Measurements from ENCODE around the gene OR2M2.

The OR2M2 gene, protein sequence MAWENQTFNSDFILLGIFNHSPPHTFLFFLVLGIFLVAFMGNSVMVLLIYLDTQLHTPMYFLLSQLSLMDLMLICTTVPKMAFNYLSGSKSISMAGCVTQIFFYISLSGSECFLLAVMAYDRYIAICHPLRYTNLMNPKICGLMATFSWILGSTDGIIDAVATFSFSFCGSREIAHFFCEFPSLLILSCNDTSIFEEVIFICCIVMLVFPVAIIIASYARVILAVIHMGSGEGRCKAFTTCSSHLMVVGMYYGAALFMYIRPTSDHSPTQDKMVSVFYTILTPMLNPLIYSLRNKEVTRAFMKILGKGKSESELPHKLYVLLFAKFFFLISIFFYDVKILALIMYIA

DNA sequence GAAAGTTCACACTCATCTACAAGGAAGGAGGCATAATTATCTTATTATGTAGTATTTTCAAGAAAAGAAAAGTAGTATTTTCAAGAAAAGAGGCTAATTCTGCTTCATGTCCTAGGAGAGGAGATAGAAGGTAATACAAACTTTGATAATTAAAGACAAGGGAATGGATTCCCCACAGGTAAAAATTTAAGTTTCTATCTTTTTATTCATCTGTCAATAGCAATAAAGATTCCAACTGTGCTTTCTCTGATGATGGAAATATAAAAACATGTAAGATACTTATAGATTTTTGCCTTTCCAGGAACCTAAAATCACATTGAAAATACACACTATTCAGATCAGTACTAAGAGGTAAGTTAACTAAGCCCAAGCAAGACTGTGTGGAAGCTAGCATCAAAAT, at the start of gene OR2M2:
Gene OR2M2, plus strand, starts transcription at position 301 of the 400 bp plus-strand sequence. CDS start 5,165 bp downstream, outside the sequence.
- no peak for DNase-seq (ENCODE audit: low read depth)

GRCh38 chr1:248127653-248128052, 47.0 kb upstream of the OR2M2 start:
- no peak for DNase-seq (ENCODE audit: low read depth)

- no peak for DNase-seq (ENCODE audit: low read depth)
These were observed 37.8 kb upstream of the OR2M2 start for GRCh38 chr1:248136811-248137210.

- no peak for DNase-seq (ENCODE audit: low read depth)
These were observed 33.8 kb upstream of the OR2M2 start for GRCh38 chr1:248140846-248141245.

DNA sequence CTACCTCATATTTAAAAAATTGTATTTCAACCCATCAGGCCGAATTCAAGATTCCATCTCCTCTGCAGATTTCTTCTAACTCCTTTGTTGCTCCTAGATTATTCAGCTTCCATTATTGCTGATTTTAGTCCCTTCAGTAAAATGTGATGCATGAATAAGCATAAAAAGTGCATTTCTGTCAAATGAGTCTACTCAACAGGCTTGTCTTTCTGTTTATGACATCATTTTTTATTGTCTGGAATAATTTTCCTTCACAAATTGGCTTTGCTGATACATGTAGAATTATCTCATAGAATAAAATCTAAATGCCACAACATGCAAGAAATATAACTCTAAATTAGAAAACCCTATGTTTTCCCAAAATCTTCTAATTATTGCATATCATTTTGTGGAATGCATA, 31.3 kb upstream of the OR2M2 start:
- DNase-seq (ENCODE audit: low read depth): no peak

- DNase-seq (ENCODE audit: low read depth): no peak
These were observed 30.0 kb upstream of the OR2M2 start, which contains the start of gene OR2M5 for GRCh38 chr1:248144513-248145198. OR2M5 (plus strand) TSS chr1:248145148; CDS start chr1:248145148, 0 bp downstream.

- DNase-seq (ENCODE audit: low read depth): no peak
These were observed 22.4 kb upstream of the OR2M2 start for GRCh38 chr1:248152056-248152827.

GRCh38 chr1:248155927-248156326, 18.7 kb upstream of the OR2M2 start:
- DNase-seq (ENCODE audit: low read depth): no peak

- no peak for DNase-seq (ENCODE audit: low read depth)
These were observed 15.9 kb upstream of the OR2M2 start for GRCh38 chr1:248158758-248159157.

DNA sequence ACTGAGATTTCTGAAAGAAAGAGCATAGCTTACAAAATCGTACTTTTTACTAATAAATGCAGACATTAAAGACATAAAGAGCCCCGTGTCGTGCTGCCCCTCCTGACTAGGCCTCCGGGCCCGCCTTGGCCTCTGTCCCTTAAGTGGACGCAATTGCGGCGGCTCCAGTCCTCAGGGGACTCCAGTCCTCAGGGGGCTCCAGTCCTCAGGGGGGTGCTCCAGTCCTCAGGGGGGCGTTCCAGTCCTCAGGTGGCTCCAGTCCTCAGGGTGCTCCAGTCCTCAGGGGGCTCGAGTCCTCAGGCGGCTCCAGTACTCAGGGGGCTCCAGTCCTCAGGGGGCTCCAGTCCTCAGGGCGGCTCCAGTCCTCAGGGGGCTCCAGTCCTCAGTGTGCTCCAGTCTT, 10.6 kb upstream of the OR2M2 start:
- DNase-seq (ENCODE audit: low read depth): no peak

- no peak for DNase-seq (ENCODE audit: low read depth)
These were observed 9.4 kb upstream of the OR2M2 start for GRCh38 chr1:248165186-248165585.

DNA sequence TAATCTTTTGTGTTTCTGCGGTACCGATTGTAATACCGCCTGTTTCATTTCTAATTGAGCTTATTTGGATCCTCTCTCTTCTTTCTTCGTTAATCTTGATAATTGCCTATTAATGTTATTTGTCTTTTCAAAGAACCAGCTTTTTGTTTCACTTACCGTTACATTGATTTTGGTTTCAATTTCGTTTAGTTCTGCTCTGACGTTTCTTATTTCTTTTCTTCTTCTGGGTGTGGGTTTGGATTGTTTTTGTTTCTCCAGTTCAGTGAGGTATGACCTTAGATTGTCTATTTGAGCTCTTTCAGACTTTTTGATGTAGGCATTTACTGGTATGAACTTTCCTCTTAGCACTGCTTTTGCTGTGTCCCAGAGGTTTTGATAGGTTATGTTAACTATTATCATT, 9.4 kb downstream of the OR2M2 start:
- DNase-seq (ENCODE audit: low read depth): no peak

DNA sequence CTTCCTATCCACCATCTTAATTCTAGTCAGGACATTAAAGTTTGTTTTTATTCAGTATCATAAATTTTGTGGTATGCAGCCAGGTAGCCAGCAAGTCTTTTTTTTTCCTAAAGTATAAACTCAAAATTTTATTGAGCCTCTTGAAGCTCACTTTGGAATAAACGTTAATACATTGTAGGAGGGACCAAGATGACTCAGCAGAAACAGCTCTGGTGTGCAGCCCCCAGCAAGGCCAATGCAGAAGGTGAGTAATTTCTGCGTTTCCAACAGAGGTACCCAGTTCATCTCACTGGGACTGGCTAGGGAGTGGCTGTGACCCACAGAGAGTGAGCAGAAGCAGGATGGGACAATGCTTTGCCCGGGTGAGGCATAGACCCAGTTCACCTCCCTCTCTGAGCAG, 12.7 kb downstream of the OR2M2 start:
- DNase-seq (ENCODE audit: low read depth): no peak

- no peak for DNase-seq (ENCODE audit: low read depth)
These were observed 14.4 kb downstream of the OR2M2 start for GRCh38 chr1:248189026-248189425.

DNA sequence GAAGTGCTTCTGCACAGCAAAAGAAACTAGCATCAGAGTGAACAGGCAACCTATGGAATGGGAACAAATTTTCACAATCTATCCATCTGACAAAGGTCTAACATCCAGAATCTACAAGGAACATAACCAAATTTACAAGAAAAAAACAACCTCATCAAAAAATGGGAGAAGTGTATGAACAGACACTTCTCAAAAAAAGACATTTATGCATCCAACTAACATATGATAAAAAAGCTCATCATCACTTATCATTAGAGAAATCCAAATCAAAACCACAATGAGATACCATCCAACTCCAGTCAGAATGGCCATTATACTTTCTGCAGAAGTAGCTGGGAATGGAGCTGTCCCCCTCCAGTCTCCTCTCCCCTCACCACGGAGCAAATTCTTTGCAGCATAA, 19.5 kb downstream of the OR2M2 start:
- no peak for DNase-seq (ENCODE audit: low read depth)

GRCh38 chr1:248196965-248197364, 22.3 kb downstream of the OR2M2 start, which contains the start of gene OR2M3:
OR2M3 (plus strand) TSS chr1:248197265; CDS start chr1:248203068, 5,803 bp downstream.
- DNase-seq (ENCODE audit: low read depth): no peak

DNA sequence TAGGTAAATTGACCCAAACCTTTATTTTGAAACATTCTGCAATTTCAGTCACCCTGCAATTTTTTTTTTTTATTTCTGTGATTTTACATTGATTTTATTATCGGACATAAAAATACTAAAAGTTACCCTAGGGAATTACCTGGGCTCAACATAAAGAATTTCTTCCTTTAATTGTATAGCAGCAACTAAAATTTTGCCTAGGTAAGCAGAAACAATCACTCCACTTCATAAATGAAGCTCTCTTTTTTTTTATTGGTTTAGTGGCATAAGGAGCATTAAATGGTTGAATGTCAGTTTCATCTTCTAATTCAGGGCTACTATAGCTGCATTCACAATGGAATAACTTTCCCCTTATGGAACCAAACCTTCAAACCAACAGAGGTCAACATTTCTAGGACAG, 41.3 kb downstream of the OR2M2 start:
- DNase-seq (ENCODE audit: low read depth): no peak

DNA sequence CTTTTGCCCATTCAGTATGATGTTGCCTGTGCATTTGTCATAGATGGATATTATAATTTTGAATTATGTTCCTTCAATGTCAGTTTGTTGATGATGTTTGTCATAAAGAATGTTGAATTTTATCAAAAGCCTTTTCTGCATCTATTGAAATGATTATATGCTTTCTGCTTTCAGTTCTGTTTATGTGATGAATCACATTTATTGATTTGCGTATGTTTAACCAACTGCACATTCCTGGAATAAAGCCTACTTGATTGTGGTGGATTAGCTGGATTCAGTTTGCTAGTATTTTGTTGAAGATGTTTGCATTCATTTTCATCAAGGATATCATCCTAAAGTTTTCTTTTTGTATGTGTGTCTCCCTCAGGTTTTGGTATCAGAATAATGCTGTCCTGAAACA, 50.9 kb downstream of the OR2M2 start:
- no peak for DNase-seq (ENCODE audit: low read depth)

- no peak for DNase-seq (ENCODE audit: low read depth)
These were observed 54.8 kb downstream of the OR2M2 start for GRCh38 chr1:248229360-248229908.

All from stimulated activated CD8-positive, alpha-beta memory T cell treated with anti-CD3 and anti-CD28 coated beads, Interleukin-15, amount 100 ng/mL, for 24 hours (primary cell).